Brain pericyte (primary cell): ENCODE results near the gene B4GALT6.

Experiments
- DNase-seq: peaks from one replicate; pipeline ENCODE4 v3.0.0-alpha.2; 2012; ENCODE audit warnings: low read depth, low spot score

The B4GALT6 gene

DNA sequence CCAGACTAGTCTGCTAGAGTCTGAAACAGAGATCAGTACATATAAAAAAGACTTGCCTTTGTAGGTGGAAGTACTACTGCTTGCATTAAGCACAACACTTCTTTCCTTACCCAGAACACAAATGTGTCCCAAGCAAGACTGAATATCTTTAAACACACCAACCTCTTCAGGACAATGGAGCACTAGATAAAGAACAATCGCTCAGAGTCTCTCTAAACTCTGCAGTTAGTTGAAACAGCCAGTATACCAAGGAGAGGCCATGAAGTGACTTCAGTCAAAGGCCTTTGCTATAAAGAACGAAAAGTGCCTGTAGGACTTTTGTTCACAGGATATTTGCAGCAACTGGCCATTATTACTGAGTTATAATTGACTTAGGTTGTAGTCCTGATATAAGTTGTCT, 9.9 kb upstream of the B4GALT6 start:
- DNase-seq = no peak

DNA sequence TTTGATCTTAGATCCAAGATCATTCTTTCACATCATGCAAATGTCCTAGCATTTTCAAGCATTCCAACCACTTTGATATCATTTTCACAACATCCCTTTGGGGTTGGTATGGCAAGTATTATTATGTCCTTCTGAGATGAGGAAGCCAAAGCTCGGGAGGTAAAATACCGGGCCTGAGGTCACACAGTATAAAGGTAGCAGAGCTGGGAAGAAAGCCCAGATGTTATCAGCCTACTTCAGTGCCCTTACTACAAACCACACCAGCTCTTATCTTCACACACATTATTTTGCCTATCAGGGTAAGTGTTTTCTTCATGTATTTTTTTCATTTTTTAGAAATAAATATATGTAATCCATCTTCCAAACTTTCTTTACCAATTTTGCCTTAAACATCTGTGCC, 4.2 kb upstream of the B4GALT6 start:
- DNase-seq = no peak

DNA sequence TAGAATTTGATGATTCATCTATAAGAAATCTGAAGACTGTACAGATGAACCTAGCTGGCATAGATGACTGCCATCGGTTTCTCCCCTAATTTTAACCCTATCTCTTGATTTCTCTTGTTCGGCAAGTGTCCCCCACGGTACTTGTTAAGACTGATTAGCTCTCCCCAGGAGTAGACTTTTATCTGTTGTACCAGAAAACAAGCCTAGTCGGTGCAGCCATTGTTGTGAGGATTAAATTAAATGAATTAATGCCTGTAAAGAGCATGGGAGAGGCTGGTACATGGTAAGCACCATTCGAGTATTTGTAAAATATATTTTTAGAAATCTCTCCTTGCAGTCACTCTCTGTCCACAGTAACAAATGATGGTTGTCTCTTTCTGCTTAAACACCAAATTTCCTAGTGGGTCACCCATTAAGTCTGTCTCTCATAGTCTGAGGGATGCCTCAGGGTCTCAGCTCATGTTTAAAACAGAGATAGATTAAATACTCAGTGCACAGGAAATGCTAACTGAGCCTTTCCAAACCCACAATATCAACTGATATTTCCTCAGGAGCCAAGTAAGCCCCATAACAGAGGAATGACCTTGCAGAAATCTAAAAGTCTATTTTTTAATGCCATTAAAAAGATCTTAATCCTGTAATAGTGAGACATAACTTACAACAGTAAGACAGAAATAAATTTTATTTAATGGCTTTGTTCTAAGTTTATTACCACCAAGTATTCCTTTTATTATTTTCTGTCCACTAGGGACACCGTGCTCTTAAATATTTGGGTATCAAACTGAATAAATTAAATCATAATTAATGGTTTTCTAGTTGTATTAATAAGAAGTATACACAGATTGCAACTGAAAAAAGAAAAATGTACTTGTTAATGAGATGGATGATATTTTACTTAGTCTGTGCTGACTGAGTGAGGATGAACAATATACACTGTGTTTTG, 2.9 kb upstream of the B4GALT6 start:
- DNase-seq = no peak

DNA sequence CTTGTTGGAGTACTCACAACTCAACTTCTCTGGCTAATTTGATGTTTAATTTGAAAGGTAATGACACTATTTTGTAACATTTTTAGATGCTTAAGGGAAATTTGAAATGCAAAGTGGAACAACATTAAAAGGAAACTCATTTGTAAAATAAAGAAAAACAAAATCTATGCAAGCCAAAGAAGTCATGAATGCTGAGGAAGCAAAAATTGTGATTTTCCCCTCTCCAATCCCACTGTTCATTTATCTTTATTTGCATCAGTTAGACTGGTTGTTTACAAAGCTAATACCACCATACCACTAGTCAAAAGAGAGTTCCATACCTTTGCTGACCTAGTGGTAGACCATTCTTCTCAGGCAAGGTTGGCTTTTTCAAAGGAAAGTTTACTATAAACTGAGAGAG, 2.2 kb upstream of the B4GALT6 start:
- DNase-seq = no peak

DNA sequence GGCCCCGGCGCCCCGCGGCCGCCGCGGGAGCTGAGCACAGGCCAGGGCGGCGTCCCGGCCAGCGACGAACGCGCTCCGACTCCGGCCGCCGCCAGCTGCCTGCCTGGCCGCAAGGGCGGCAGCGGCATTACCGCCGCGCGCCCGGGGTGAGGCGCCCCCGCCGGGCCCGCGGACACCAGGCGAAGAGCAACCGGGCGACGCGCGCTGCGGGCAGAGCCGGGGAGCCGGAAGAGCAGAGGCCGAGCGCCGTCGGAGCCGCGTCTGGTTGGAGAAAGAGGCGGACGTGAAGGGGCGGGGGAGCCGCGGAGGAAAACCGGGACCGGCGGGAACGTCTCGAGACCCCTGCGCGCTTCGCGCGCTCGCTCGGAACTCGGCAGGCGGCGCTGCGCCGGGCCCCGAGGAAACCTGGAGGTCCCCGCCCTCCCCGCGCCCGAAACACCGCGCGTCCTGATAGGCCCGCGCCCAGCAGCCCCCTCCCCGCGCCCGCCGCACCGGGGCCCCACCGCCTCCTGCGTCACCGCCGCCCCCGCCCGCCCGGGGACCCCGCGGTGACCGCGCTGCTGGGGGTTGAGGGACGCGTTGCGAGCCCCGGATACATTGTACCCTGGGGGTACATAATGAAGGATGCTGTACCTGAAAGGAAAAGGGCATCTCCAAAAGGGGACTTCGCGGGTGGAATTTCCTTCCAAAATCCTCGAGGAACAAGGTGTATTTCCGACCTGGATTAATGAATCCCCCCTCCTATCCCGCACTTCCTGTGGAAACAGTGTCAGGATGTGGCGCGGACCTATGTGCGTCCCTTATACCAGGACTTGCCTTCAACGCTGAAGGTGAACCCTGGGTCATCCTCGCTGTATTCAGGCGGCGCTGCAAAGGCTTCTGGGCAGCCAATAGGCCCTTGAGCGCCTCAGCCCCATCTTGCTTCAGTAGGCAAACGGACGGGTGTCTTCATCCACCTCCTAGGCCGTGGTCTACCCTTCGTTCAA, 1.0 kb upstream of the B4GALT6 start:
- DNase-seq = no peak

DNA sequence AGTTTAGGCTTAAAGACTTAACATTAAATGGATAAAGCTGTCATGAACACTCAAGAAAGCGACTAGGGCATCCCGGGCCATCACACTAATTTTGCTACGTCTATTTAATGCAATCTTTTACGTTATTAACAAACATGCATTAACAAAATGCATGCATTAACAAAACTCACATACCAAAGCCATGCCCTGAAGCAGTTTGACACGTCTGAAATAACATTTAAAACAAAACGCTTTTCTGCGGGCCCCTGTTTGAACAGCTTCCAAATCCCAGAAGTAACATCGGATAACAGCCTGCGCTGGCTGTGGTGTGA, 458 bp downstream of the B4GALT6 start:
- DNase-seq = no peak

DNA sequence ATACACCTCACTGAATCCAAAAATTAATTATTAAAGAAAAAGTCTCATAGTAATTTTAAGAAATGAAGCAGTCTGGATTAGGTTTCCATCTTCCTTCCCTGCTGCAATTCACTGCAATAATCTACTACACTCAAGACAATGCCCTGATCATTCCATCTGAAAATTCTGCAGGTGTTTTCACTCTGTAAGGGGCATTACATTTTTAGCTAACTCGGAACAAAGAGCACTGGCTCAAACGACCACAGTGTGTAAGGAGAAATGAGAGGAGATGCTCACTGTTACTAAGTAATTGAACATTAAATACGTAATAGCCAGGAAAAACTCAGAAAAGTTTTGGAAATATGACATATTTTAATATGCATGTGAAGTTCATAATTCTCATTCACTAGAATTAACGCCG, 1.3 kb downstream of the B4GALT6 start:
- no peak for DNase-seq

DNA sequence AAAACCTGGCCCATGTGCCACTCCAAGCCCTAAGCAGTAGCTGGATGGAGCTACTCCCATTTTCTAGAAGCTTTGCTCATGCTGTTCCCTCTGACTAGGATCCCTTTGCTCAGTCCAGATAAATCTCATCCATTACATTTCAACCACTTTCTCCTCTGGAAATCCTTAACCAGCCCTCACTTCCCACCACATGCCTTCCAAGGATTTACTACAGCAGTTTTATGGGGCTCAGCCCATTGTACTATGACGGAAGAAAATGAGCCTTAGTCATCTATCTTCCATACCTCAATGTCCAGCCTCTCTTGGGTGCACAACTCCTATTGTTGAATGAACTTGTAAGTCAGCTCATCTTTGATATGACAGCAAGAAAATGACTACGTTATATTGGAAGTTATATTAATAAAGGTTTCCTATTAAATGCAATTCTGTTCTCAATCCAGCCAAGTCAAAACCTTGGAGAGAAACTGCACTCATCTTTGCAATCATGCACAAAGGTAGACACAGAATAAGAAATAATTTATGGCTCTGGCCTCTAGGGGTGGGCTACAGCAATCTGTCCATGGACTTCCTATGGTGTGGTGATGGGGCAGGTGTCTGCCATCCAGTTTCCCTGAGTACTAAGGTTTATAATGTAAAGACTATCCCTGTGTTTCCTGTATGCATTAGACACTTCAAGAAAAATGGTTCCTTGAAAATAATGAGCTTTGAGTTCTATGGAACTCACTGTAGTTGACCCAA, 3.4 kb downstream of the B4GALT6 start:
- no peak for DNase-seq

DNA sequence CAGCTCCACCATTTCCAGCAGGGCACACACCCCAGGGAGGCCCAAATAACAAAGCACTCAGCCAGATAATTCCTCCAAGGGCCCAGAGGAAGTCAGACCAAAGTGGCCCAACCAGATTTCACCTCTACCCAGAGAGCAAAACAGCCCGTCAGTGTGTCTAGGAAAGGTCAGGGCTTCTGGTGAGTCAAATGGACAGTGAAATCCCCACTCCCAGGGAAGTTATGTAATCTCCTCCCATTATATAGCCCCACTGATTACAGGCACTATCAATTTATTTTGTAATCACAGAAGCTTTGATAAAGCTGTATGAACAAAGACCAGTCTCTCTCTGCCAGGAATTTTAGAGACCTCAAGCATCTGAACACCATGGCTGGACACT, 4.0 kb downstream of the B4GALT6 start:
- DNase-seq = no peak

DNA sequence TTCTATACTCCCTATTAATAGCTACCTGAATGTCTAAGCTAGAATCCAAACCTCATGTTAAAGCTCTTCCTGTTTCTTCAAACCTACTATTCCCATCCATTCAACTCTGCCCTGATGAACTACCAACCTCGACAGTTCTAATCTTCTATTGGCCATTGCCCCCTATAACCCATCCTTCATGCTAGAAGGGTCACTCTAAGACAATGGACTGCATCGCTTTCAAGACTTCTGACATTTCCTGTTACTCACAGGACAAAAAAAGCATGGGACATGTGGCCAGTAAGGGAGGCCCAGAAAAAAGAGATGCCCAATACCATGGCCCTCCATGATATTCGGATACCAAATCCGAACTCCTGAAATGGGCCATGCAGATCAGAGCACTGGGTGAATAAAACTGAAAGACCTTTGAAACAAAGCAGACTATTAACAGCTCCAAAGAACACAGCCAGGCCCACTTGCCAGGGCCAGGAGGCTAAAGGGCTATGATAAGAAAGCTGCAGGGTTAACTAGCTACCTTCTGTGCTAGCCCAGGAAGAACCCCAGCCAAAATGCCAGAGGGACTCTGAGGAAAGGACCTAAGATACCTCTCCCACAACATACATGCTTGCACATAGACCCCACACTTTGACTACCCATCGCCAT, 4.5 kb downstream of the B4GALT6 start:
- DNase-seq = no peak

DNA sequence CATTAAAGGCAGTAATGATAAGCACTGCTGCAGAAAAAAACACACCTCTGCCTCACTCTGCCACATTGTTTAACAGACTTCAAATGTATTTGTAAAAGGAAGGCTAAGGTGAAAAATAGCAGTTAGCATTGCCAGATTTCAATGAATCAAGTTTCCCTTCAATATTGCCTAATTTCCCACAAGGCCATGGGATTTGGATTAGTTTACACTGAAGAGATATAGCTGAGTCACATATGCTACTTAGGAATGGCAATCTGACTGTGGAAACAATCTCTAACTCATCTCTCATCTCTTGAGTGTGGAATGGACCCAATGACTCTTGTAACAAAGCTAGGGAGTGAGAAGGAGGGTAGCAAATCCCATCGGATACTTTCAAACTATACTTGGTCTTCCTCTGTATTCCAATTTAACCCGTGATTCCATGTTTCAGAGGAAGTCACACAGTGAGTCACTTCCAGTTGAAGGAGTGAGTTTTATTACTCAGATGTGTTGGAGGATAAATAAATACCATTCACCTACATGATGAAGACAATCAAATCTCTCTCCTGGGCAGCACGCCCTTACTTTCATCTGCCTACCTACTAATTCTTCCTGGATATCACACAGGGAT, 5.1 kb downstream of the B4GALT6 start:
- DNase-seq = no peak

DNA sequence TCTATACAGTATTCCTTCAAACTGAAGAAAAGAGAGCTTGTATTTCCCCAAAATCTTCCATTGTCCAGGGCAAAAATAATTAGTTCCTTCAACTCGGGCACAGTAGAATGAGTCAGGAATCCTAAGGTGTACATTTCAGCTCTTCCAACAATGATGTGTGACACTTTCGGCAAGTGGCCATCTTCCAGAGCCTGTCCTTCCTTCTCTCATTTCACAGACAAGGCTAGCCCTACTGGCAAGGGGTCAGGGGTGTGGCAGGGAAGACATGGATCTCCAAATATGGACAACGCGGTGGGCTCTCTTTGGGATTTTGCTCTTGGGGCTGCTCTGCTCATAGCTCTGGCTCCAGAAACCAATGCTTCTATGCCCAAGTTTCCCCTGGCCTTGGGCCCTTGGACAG, 6.0 kb downstream of the B4GALT6 start:
- no peak for DNase-seq

DNA sequence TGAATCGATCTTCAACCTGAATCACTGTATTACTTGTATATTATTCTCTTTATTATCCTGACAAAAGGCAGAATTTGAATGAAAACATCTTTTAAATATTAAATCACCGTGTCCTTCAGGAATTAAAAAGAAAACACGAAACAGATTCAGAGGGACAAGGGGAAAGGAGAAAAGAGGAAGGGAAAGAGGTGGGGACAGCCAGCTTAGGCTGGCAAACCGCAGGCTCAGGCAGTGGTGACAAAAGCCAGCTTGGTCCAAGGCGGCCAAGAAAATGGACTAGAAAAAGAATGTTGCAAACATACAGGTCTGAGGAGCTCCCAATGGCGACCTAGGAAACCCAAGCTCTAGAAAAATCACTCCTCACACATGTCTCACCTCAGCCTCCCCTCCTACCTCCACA, 6.8 kb downstream of the B4GALT6 start:
- no peak for DNase-seq

DNA sequence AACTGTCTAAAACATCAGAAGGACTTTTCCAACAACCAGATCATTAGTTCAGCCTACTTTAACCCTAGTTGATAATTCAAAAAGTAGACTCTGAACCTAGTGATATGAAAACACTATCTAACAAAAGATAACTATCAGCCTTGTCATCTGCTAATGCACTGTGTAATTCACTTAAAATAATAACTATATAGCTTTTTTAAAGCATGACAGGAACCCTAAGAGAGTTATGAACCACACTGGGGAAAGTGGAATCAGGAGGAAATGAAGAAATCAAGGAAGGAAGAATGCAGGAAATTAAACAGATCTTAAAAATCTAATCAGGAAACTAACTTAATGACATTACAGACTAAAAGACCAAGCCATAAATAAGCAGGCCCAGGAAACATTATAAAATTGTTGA, 9.0 kb downstream of the B4GALT6 start:
- DNase-seq = no peak

DNA sequence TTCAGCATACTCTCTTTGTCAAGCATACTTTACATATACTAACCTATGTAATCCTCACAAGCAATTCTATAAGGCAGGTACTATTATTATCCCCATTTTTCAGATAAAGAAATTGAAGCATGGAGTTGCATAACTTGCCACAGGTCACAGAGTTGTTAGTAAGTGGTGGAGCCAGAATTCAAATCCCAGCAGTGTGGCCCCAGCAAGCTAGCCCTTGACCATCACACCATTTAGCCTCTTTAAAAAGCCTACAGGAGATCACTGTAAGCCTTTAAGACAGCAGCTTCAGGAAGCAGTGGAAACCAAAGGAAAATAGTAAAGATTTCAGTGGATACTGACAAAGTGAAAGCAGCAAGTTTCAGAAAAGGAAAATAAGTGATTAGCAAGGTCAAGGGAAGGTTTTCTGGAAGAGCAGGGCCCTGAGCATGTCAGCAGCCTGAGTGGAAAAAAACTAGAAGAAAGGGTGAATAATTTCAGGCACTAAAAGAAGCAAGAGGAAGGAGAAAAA, 11.7 kb downstream of the B4GALT6 start:
- DNase-seq = no peak

DNA sequence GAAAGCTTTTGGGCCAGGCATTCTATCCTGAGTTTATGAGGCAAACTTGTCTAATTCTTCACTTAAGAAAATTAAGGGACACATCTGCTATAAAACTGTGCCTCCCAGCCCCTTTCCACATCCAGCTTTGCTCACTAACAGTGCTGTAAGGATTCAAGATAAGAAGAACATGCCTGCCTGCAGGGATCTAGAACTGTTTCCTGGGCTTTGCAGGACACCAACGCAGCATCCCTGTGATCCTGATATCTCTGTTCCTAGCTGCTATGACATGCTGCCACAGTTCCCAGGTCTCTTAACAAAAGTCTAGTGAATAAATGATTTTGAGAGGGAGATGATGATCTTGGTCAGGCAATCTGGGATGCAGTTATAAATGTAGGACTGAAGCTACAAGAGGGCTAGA, 12.4 kb downstream of the B4GALT6 start:
- DNase-seq = no peak

DNA sequence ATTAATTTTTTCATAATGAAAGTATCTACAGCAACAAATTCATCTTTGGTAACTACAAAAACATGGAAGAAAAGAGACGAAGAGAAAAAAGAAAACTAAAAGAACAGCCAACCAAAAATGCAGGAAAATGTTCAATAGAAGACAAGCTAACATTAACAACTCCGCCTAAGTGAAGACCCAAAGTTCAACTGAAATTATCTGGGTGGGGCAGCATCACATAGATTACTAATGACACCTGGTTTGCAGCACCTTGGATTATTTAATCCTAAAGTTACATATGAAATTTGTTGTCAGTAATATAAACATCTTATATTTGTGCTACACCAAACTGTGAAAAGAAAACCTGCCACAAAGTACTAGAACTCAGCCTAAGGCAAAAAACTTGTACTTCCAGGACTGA, 14.8 kb downstream of the B4GALT6 start:
- no peak for DNase-seq

DNA sequence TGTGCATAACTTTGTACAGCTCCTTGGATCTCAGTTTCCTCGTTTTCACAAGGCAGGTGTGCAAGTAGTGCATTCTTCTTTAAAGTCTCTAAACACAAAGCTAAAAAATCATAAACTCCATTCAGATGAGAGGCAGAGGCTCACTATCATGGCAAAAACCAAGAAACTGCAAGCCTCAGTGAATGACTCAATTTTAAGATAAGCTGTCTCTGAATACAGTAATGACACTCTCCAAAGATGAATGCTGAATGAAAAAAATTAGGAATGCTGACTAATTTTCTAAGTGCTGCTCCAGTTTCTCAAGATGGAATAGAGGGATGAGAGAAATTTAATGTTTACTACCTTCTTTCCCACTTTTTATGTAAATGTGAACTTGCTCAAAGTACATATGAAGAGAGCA, 17.2 kb downstream of the B4GALT6 start:
- DNase-seq = no peak

DNA sequence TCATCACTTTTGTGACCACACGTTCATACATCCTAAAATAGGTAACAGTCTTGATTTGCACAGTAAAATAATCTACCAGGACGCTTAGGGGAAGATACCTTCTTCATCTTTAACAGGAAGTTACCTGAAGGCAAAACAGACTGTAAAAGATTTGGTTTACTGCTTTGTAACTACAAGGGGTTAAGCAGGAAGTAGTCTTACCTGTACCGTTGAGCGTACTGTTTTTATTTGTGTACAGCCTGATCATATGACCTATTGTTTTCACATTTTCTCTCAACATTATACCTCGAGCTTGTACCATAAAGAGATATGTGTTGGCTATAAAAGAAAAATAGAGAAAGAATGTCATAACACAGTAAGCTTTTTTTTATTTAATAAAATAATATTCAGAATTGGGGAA, 18.3 kb downstream of the B4GALT6 start:
- no peak for DNase-seq

DNA sequence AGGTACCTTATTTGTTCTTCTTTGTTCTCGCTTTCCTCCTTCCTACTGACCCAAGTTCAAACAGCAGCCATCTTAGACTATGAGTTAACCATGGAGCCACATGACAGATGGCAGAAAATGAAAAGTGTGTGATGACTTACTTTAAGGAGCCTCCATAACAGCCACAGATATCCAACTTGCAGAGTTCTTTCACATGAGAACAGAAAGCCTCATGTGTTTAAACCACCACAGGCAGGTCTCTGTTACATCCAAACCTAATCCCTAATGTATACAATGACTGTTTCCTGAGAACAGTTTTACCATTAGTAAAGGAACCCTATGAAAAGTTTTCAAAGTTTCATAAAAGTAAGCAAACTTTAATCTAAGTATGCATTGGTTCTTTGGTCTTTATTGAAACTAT, 20.3 kb downstream of the B4GALT6 start:
- DNase-seq = no peak

DNA sequence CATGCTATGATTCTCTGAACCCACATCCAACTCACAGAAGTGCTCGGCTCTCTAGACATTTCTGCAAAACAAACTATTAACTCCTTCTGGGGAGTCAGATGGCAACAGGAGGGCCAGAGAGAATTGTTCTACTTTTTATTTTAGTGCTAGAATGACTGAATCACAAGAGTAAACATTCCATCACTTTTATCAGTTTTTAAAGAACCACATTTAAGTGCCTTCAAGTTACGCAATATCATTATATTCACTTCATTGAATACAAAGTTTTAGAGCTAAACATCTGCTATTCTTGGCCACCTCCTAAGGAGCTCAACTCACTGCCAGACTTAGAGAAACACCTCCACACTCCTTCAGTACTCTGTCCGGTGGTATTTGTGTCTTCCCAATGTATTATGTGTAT, 22.4 kb downstream of the B4GALT6 start:
- DNase-seq = no peak
